PC-3 (cell line): ENCODE results near the gene NCAPH2. TPM values are rescaled to one million over a fixed set of nuclear protein-coding genes. Genes with fewer than 3 reads are reported as not detected.

ENCODE experiments used
- ATAC-seq: fragments of 200-7000 bp; cut with Tn5 transposase; 2 replicates; pipeline ENCODE4 v1.9.1; 2020; ENCODE audit warnings: mild to moderate bottlenecking, moderate library complexity
- BruUV-seq: library from RNA; stranded (reverse); fragments of 400-500 nt; replicated peaks from 2 replicates; lab custom pipeline; 2021; lab: Mats Ljungman, UMichigan
- CTCF ChIA-PET: fragments of 300-600 bp; sonication (Branson Sonifier 250); formaldehyde crosslinking; loops from one replicate; lab custom pipeline; 2022; ENCODE audit warnings: antibody characterized with exemption; lab: Charles Lee
- POLR2A ChIA-PET: fragments of 300-600 bp; sonication (Branson Sonifier 250); formaldehyde crosslinking; loops from one replicate; lab custom pipeline; 2022; ENCODE audit warnings: antibody characterized with exemption; ENCODE audit not compliant: unreplicated experiment; lab: Charles Lee
- DNase-seq: peaks from one replicate; pipeline ENCODE4 v3.0.0-alpha.2; 2015
- H2AFZ ChIP-seq: fragments of 300-600 bp; sonication (generic); 2 replicates; pipeline ENCODE4 v1.6.0; 2016; ENCODE audit warnings: antibody characterized with exemption, low read length
- H3F3A ChIP-seq: fragments of 300-600 bp; sonication (generic); one replicate; pipeline ENCODE4 v1.6.0; 2017; ENCODE audit warnings: antibody characterized with exemption, low read length, control low read depth, mild to moderate bottlenecking; ENCODE audit not compliant: unreplicated experiment
- H3K27ac ChIP-seq: fragments of 300-600 bp; sonication (generic); 2 replicates; pipeline ENCODE4 v1.5.1; 2016; ENCODE audit warnings: mild to moderate bottlenecking, low read length
- H3K27me3 ChIP-seq: fragments of 300-600 bp; sonication (generic); 2 replicates; pipeline ENCODE4 v1.6.1; 2016; ENCODE audit warnings: low read length, mixed read lengths
- H3K36me3 ChIP-seq: fragments of 300-600 bp; sonication (generic); 2 replicates; pipeline ENCODE4 v1.6.1; 2016; ENCODE audit warnings: low read depth, mixed run types, low read length, mixed read lengths
- H3K4me1 ChIP-seq: fragments of 300-600 bp; sonication (generic); 2 replicates; pipeline ENCODE4 v1.5.1; 2016; ENCODE audit warnings: low read length; ENCODE audit not compliant: insufficient read depth
- H3K4me2 ChIP-seq: fragments of 300-600 bp; sonication (generic); 2 replicates; pipeline ENCODE4 v1.6.0; 2016; ENCODE audit warnings: low read length
- H3K4me3 ChIP-seq: fragments of 300-600 bp; sonication (generic); 2 replicates; pipeline ENCODE4 v1.5.1; 2016; ENCODE audit warnings: mild to moderate bottlenecking, low read length, mixed read lengths
- H3K79me2 ChIP-seq: fragments of 300-600 bp; sonication (generic); 2 replicates; pipeline ENCODE4 v1.6.1; 2017; ENCODE audit warnings: low read length, mixed read lengths
- H3K9ac ChIP-seq: fragments of 300-600 bp; sonication (generic); 2 replicates; pipeline ENCODE4 v1.6.0; 2016; ENCODE audit warnings: mild to moderate bottlenecking, low read length
- H3K9me2 ChIP-seq: fragments of 300-600 bp; sonication (generic); replicated peaks from 2 replicates; pipeline ENCODE4 v1.6.1; 2016; ENCODE audit warnings: mixed run types, low read length, mixed read lengths
- H3K9me3 ChIP-seq: fragments of 300-600 bp; sonication (generic); 2 replicates; pipeline ENCODE4 v1.6.1; 2016; ENCODE audit warnings: low read length, mixed read lengths
- H4K20me1 ChIP-seq: fragments of 300-600 bp; sonication (generic); 2 replicates; pipeline ENCODE4 v1.6.1; 2016; ENCODE audit warnings: low read length, mixed read lengths
- CTCF ChIP-seq: fragments of 300-600 bp; sonication (generic); conservative IDR thresholded peaks from 2 replicates; pipeline ENCODE4 v1.5.1; 2017; ENCODE audit warnings: antibody characterized with exemption, low read depth, mild to moderate bottlenecking, low read length
- EZH2 ChIP-seq: fragments of 300-600 bp; sonication (generic); IDR thresholded peaks from one replicate; pipeline ENCODE4 v1.6.1; 2017; ENCODE audit warnings: antibody characterized with exemption, mild to moderate bottlenecking, low read length; ENCODE audit not compliant: unreplicated experiment
- EZH2phosphoT487 ChIP-seq: fragments of 300-600 bp; sonication (generic); IDR thresholded peaks from 2 replicates; pipeline ENCODE4 v1.6.1; 2018; ENCODE audit warnings: mild to moderate bottlenecking, antibody characterized with exemption, low read length, borderline replicate concordance
- intact Hi-C: fragments of 100-400 bp; cut with micrococcal nuclease; formaldehyde crosslinking; loops from 2 replicates; pipeline ENCODE4 v1.9.0; 2023
- total RNA-seq: library from RNA; depleted of rRNA; stranded (reverse); fragments of >200 nt; gene quantifications from 2 replicates; pipeline ENCODE4 v1.2.3, GENCODE V29; 2014

Gene NCAPH2
- total RNA-seq, 1 experiment from 2014 or later = 75.4 TPM

GRCh38 chr22:50489363-50490243 lies 18.4 kb upstream of the NCAPH2 start:
- Histone ChIP-seq H3K4me3 (no peak overlapping the region), H3K27ac (no peak overlapping the region), H3K79me2 (no peaks in the 10 kb centered on the region), H2AFZ (no peak overlapping the region), H3K36me3 (no peaks in the 10 kb centered on the region), H3K9me2 (no peaks in the 10 kb centered on the region), H3K9ac (no peak overlapping the region), H3K9me3 (no peaks in the 10 kb centered on the region), H3K4me1 (no peaks in the 10 kb centered on the region), H4K20me1 (no peaks in the 10 kb centered on the region), H3K27me3 (no peaks in the 10 kb centered on the region), H3F3A (no peaks in the 10 kb centered on the region), H3K4me2 (no peak overlapping the region)
- no peak for ATAC-seq
- CTCF ChIA-PET = no interaction called here
- no peak for DNase-seq
- TF ChIP-seq EZH2phosphoT487 (no peak), CTCF (no peak), EZH2 (no peak)
- intact Hi-C loops = no loop called here
- BruUV-seq = no TSS peak
- POLR2A ChIA-PET = no interaction called here

- Histone ChIP-seq H3K79me2 (no peaks in the 10 kb centered on the region), H3K4me3 (no peak overlapping the region), H3K9ac (no peak overlapping the region), H3K9me2 (no peaks in the 10 kb centered on the region), H3F3A (no peaks in the 10 kb centered on the region), H3K4me2 (no peak overlapping the region), H3K36me3 (no peaks in the 10 kb centered on the region), H3K4me1 (no peaks in the 10 kb centered on the region), H3K27me3 (no peaks in the 10 kb centered on the region), H3K9me3 (no peaks in the 10 kb centered on the region), H3K27ac (no peak overlapping the region), H2AFZ (no peak overlapping the region), H4K20me1 (no peaks in the 10 kb centered on the region)
- TF ChIP-seq EZH2phosphoT487 (no peak), CTCF (no peak), EZH2 (no peak)
- ATAC-seq = no peak
- DNase-seq = no peak
- CTCF ChIA-PET = no interaction called here
- intact Hi-C loops = no loop called here
- no TSS peak for BruUV-seq
- POLR2A ChIA-PET = no interaction called here
Measured at GRCh38 chr22:50490531-50491308, 17.3 kb upstream of the NCAPH2 start.
